NCI-H1417 (cell line): ENCODE results near the gene XK.

ENCODE experiments used
- DNase-seq, 3 experiments: peaks; one replicate each; lab custom pipeline; 2025; lab: John Stamatoyannopoulos, UW

XK gene

DNA sequence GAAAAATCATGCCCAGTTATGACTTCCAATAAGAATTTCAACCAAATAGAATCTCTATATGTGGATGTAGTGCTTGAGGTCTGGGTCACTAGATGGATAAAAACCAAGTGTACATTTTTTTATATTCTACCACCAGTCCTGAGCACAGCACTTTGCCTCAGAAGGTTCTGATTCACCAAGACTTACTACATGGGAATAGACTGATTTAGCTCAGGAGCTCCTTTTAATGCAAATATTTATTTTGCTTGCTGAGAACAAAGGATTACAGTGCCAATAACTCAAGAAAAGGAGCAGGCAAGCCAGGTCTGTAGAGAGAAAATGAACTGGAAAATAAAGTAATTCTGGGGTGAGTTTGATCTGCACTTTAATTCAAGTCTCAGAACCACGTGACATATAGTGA lies 6.4 kb upstream of the XK start:
- DNase-seq: no peak

DNA sequence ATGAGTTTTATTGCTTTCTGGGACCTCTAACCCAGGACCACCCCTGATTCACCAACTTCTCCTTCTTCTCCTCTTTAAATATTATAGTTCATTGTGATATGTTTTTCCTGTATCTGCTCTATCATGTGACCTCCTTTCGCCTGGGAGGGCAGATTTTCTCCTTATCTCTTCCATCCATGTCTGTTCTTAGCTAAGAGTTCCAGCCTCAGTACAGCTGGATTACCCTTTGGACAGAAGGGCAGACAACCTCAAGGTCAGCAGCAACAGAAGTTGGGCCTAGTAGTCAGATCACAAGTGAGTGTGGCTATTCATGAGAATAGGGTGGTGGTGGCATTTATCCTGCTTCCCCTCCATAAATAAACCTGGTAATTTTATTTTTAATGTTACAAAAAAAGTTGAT lies 5.7 kb upstream of the XK start:
- no peak for DNase-seq

GRCh38 chrX:37684426-37684825 lies 1.2 kb upstream of the XK start:
- no peak for DNase-seq

DNA sequence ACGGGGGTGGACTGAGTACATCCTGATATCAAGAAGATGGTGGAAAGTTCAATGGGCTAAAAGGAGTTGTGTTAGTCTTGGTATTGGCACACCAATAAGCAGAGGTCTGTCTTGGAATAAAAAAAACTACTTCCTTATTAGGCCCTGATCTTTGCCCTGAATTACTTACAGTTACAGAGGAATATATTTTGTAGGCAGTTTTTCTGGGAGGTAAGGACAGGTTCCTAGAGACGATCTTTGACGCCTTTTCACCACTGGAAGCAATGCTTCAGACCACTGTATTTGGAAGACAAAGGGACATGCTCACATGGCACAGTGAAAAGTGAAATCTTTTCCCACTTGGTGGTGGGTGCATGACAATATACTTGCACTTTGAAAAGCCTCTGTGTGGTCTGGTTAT lies 618 bp upstream of the XK start:
- DNase-seq: no peak

- peak in 1 of 3 experiments; percentile 85 for DNase-seq
Measured at GRCh38 chrX:37686369-37686995, 891 bp downstream of the XK start.

DNA sequence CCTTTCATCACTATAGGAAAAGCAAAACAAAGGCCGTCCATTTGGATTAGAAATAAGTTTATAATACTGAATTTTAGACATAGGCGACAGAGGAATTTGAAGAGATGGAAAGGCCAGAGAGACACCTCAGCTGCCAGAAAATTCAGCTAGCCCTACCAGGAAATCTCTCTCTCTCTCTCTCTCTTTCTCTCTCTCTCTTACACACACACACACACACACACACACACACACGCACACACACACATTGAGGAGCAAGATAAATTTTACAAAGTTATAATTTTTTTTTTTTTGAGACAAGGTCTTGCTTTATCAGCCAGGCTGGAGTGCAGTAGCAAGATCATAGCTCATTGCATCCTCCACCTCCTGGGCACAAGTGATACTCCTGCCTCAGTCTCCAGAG lies 1.4 kb downstream of the XK start:
- no peak for DNase-seq

GRCh38 chrX:37690119-37690518 lies 4.5 kb downstream of the XK start:
- DNase-seq: no peak

DNA sequence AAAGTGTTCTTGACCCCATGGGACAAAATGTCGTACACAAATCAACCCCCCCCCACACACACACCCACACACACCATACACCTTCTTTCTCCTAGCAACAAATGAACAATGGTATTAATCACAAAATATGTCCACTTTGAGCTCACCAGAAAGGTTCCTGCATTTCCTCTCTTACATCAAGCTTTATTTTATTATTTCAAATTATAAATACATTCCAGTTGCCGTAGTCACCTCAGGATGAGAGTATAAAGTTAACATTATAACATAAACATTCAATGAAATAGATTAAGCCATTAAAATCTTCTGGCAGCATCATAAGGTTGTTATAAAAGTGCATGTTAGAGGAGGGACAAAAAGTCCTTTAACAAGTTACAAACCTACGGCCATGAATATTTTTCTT lies 7.3 kb downstream of the XK start:
- no peak for DNase-seq

GRCh38 chrX:37697169-37697760 lies 11.7 kb downstream of the XK start:
- no peak for DNase-seq

GRCh38 chrX:37701588-37701987 lies 16.0 kb downstream of the XK start:
- peak in 2 of 3 experiments; percentile 23 to 56 for DNase-seq

DNA sequence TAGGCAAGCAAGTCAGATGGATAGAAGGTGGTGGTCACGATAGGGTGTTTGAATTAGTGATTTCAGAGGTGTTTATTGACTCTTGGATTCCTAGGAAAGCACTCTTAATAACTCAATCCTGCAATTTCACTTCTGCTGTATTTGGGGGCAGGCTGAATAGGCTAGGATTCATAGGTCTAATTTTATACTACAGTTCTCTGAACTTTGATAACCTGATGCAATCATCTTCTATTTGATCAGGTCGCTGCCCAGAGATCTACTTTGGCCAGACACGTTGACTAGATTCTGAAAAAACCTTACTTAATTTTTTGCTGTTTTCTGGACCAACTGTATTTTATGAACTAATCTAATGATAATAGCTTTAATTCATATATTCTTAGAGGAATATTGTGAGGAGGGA lies 26.4 kb downstream of the XK start:
- no peak for DNase-seq

DNA sequence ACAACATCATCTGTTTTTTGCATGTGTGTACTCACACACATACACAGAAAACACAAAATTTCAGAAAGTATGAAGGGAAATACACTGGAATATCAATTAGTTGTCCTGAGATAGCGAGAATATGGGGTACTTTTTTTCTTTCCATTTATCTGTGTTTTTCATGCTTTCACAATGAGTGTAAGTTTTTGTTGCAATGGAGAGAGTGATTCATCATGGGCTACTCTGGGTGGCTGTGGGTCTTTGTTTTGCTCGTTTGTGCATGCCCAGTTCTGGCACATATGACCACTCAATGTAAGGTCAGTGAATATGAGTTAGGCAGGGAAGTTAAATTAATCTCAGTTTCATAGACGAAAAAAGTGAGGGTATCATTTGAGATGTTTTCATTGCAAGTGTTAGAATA lies 26.9 kb downstream of the XK start:
- no peak for DNase-seq

GRCh38 chrX:37714479-37714878 lies 28.9 kb downstream of the XK start:
- no peak for DNase-seq

GRCh38 chrX:37716602-37717001 lies 31.0 kb downstream of the XK start:
- DNase-seq: no peak

DNA sequence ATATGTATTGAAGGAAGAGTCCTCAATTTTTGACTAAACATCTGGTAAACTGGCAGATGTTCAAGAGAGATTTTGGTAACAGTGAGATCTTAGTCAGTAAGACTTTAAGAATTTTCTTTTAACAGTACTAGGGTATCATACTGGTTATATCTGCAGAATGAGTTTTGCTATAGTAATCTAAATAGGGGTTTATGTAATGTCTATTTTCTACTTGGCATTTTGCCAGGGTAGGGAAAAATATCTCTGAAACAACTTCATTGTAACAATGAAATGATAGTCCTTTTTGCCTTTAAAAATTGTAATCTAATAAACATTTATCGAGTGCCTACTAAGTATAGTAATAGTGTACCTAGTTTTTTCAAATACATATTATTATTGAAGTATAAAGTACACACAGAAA lies 32.1 kb downstream of the XK start:
- no peak for DNase-seq

GRCh38 chrX:37722595-37722994 lies 37.0 kb downstream of the XK start:
- no peak for DNase-seq

DNA sequence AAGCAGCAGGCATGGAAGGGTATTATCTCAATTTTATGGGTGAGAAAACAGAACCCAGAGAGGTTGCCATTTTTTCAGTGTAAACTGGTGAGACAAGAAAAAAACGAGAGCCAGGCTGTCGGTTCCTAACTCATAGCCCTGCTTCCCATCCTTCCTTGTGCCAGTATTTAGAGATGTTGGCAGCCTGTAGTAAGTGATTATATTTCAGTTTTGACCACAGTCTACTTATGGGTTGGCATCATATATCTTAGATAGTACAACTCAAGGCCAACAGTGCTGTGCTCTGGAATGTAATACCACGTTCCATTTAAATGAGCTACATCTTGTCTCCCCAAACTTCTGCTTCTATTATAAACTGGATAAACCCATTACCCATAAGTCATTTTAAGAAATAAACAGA lies 40.8 kb downstream of the XK start:
- no peak for DNase-seq

DNA sequence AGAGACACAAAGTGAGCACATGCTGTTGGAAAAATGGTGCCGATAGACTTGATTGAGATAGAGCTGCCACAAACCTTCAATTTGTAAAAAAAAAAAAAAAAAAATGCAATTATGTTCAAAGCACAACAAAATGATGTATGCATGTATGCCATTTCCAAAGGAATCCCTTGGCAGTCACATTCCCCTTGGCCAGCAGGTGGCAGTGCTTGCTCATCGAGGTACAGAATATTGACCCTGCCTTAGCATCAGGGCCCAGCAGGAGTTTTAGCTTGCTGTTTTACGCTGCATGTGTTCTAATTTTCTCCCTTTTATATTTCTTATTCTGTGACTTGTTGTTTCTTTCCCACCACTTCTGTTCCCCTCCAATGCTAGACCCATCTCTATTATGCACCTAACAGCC lies 59.8 kb downstream of the XK start:
- peak; percentile 48 to 85 (median 52) for DNase-seq

DNA sequence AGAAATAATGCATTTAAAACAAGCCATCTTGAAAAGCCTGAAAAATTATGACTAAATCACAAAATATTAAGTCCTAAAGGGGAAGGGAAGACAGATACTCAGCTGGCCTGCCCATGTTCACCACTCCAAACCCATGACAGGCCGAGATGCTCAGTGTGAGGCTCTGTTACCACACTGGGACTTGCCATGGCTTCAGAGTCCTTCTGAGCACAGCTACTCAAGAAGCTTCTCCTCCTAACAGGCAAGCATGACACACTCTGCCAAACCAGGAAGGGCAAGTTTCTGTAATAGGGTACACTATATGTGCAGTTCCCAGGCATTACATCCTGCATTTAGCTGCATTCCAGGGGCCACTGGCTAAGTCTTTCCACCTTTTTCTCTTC lies 60.2 kb downstream of the XK start:
- no peak for DNase-seq

- DNase-seq: no peak
Measured at GRCh38 chrX:37746218-37746941, 60.8 kb downstream of the XK start.

GRCh38 chrX:37746951-37747350 lies 61.4 kb downstream of the XK start:
- DNase-seq: no peak

GRCh38 chrX:37752281-37752680 lies 66.7 kb downstream of the XK start:
- no peak for DNase-seq

DNA sequence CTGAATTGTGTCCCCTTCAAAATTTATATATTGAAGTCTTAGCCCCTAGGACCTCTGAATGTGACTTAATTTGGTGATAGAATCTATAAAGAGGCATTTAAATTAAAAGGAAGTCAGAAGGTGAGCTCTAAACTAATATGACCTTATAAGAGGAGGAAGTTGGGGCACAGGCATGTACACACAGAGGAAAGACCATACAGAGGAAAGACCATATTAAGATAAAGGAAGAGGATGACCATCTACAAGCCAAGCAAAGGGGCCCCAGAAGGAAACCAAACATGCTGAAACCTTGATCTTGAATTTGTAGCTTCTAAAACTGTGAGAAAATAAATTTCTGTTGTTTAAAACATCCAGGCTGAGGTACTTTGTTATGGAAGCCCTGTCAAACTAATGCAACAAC lies 67.3 kb downstream of the XK start:
- no peak for DNase-seq

DNA sequence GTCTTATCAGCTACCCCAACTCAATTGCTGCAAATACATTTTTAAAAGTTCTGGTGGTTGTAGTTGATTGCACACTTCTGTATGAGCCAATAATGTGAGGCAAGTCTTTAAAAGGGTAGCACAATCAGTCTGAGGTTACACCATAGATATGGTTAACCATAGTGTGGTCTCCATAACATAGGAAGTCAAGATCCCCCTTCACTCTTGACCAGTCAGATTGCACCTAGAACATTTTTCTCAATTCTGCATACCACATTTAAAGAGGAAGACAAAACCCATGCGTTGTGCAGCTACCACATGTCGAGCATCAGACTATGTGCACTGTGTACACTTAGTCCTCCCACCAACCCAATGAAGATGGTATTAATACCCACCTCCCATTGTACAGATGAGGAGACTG lies 67.8 kb downstream of the XK start:
- DNase-seq: no peak
